CD8-positive, alpha-beta memory T cell (primary cell): ENCODE results near the gene NKAIN4. TPM values are rescaled to one million over a fixed set of nuclear protein-coding genes. Genes with fewer than 3 reads are reported as not detected.
"Not testable (repeated sequence)": the region's sequence is repeated elsewhere in the genome, so short reads cannot be mapped to it uniquely, and the experiment has no call there.

Source experiments
- CTCF ChIA-PET: fragments of 350-600 bp; sonication (Branson Sonifier 250); formaldehyde crosslinking; loops from one replicate; lab custom pipeline; 2021; ENCODE audit warnings: antibody characterized with exemption; lab: Charles Lee
- POLR2A ChIA-PET: fragments of 350-600 bp; sonication (Branson Sonifier 250); formaldehyde crosslinking; loops from one replicate; lab custom pipeline; 2021; ENCODE audit warnings: antibody characterized with exemption; lab: Charles Lee
- DNase-seq, 5 donors: peaks; one replicate each; pipeline versions ENCODE4 v3.0.0 to v3.0.0-alpha.2; 2020 to 2022; ENCODE audit warnings: mixed read lengths in 1 of 5
- H3K27ac ChIP-seq: one replicate; pipeline ENCODE4 v1.7.0; 2013; ENCODE audit warnings: low read depth, mild to moderate bottlenecking, low read length, moderate library complexity
- H3K27me3 ChIP-seq: 2 replicates; pipeline ENCODE4 v1.7.0; 2013; ENCODE audit warnings: low read length, mild to moderate bottlenecking; ENCODE audit not compliant: insufficient read depth, poor library complexity, severe bottlenecking
- H3K36me3 ChIP-seq: 2 replicates; pipeline ENCODE4 v1.7.0; 2013; ENCODE audit warnings: mild to moderate bottlenecking, low read length, moderate library complexity; ENCODE audit not compliant: insufficient read depth
- H3K4me1 ChIP-seq: 2 replicates; pipeline ENCODE4 v1.7.0; 2013; ENCODE audit warnings: mild to moderate bottlenecking, low read length, moderate library complexity; ENCODE audit not compliant: insufficient read depth
- H3K4me3 ChIP-seq: 2 replicates; pipeline ENCODE4 v1.7.0; 2013; ENCODE audit warnings: mild to moderate bottlenecking, low read length
- H3K9me3 ChIP-seq: 2 replicates; pipeline ENCODE4 v1.7.0; 2013; ENCODE audit warnings: mild to moderate bottlenecking, low read length
- H3K27ac Mint-ChIP-seq, 8 donors: one replicate each; pipeline ENCODE4 v1.8.0; 2020 to 2021; ENCODE audit warnings: mixed read lengths in 8 of 8, mild to moderate bottlenecking in 6 of 8, inconsistent platforms in 3 of 8, moderate library complexity in 3 of 8
- H3K27me3 Mint-ChIP-seq, 2 donors: one replicate each; pipeline ENCODE4 v1.8.0; 2020 to 2021; ENCODE audit warnings: mixed read lengths in 2 of 2, mild to moderate bottlenecking in 1 of 2, moderate library complexity in 1 of 2
- H3K36me3 Mint-ChIP-seq, 3 donors: one replicate each; pipeline ENCODE4 v1.8.0; 2020 to 2021; ENCODE audit warnings: mixed read lengths in 3 of 3, inconsistent platforms in 1 of 3, mild to moderate bottlenecking in 1 of 3
- H3K4me1 Mint-ChIP-seq, 3 donors: one replicate each; pipeline ENCODE4 v1.8.0; 2020 to 2021; ENCODE audit warnings: mixed read lengths in 3 of 3, inconsistent platforms in 1 of 3, mild to moderate bottlenecking in 1 of 3
- H3K4me3 Mint-ChIP-seq, 7 donors: one replicate each; pipeline ENCODE4 v1.8.0; 2020 to 2021; ENCODE audit warnings: mixed read lengths in 7 of 7, mild to moderate bottlenecking in 6 of 7, moderate library complexity in 4 of 7, inconsistent platforms in 2 of 7
- H3K9me3 Mint-ChIP-seq, 5 donors: one replicate each; pipeline ENCODE4 v1.8.0; 2020 to 2022; ENCODE audit warnings: mixed read lengths in 5 of 5, mild to moderate bottlenecking in 3 of 5, moderate library complexity in 2 of 5, inconsistent platforms in 1 of 5
- polyA plus RNA-seq: library from polyadenylated mRNA; unstranded; fragments of 300-500 nt; fragmentation: Illumina TruSeq; gene quantifications from one replicate; pipeline ENCODE4 v1.2.3, GENCODE V29; 2021
- total RNA-seq, 2 experiments: library from RNA; stranded (reverse); gene quantifications; one replicate each; pipeline ENCODE4 v1.2.3, GENCODE V29; 2021

The NKAIN4 gene
- total and polyA plus RNA-seq, 3 experiments from 2014 or later: not detected

- POLR2A ChIA-PET: no interaction called here
- Mint-ChIP-seq H3K4me1 (peaks cover 5 to 12% (median 9%) of the 10 kb centered on the region in 3 donors), H3K36me3 (peaks cover 0 to 3% (median 0%) of the 10 kb centered on the region in 3 donors)
Measured at GRCh38 chr20:63255931-63256704, 1.9 kb upstream of the NKAIN4 start.

DNA sequence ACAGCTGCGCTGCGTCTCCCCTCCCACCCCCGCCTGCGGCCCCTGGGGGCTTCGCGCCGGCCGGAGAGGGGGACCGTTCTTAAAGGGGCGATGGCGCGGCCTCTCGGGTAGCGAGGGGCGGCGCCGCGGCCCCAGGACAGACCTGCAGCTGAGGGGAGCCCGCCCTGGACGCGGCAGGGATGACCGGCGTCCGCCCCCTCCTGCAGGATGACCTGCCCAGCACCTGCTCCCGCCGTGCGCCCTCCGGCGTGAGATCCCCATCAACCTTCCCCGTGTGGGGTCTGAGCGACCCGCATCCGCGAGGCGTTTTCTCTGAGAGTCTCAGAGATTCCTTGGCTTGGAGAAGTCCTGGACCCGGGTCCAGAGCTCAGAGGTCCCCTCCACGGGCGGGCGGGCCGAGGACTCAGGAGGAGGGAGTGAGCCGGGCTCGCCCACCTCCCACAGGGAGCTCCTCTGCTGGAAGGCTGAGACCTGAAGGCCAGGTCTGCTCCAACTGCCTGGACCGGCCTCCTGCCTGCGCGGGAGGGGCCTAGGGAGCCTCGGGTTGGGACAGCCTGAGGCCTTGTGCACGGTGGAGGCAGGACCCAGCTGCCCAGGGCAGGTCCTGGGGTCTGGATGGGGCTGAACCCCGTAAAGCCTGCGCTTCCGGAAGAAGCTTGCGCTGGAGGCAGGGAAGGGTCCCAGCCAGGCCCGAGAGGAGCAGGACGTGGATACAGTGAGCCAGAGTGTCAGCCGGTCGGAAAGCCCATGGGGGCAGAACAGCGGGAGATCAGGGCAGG is 532 bp upstream of the NKAIN4 start:
- Mint-ChIP-seq H3K27me3 (peaks cover 33 to 64% of the 10 kb centered on the region in 2 donors), H3K27ac (no peak overlapping the region), H3K36me3 (peaks cover 0 to 3% (median 0%) of the 10 kb centered on the region in 3 donors), H3K4me3 (peak overlapping the region in 3 of 7 donors; percentile 23 to 41 (median 39)), H3K4me1 (peaks cover 5 to 12% (median 9%) of the 10 kb centered on the region in 3 donors), H3K9me3 (no peaks in the 10 kb centered on the region)
- POLR2A ChIA-PET: no interaction called here
- CTCF ChIA-PET: interaction anchor here (2.5 kb wide), 1 partner anchor 32 kb away, joined by 6 read pairs; no protein-coding TSS in a partner anchor
- Histone ChIP-seq H3K9me3 (no peaks in the 10 kb centered on the region), H3K27me3 (peaks cover 25% of the 10 kb centered on the region), H3K4me1 (no peaks in the 10 kb centered on the region), H3K36me3 (no peaks in the 10 kb centered on the region), H3K27ac (no peak overlapping the region), H3K4me3 (no peak overlapping the region)
- DNase-seq: no peak

More at GRCh38 chr20:63255931-63256704, 1.9 kb upstream of the NKAIN4 start:
- Histone ChIP-seq H3K9me3 (no peaks in the 10 kb centered on the region), H3K36me3 (no peaks in the 10 kb centered on the region), H3K27ac (no peak overlapping the region), H3K4me3 (no peak overlapping the region), H3K4me1 (no peaks in the 10 kb centered on the region), H3K27me3 (peaks cover 25% of the 10 kb centered on the region)
- no peak for DNase-seq
- H3K27me3 Mint-ChIP-seq: peaks cover 33 to 54% of the 10 kb centered on the region in 2 donors
- H3K27ac Mint-ChIP-seq: peak overlapping the region in 1 of 8 donors; percentile 56
- CTCF ChIA-PET: interaction anchor here (2.5 kb wide), 1 partner anchor 33 kb away, joined by 6 read pairs; no protein-coding TSS in a partner anchor
- H3K9me3 Mint-ChIP-seq: no peaks in the 10 kb centered on the region
- no peak overlapping the region for H3K4me3 Mint-ChIP-seq

GRCh38 chr20:63253438-63254231 is 628 bp downstream of the NKAIN4 start:
- Mint-ChIP-seq H3K27ac (no peak overlapping the region), H3K36me3 (peaks cover 0 to 3% (median 0%) of the 10 kb centered on the region in 3 donors), H3K9me3 (no peaks in the 10 kb centered on the region), H3K4me3 (peak overlapping the region in 2 of 7 donors; percentile 20 to 32), H3K27me3 (peaks cover 37 to 76% of the 10 kb centered on the region in 2 donors), H3K4me1 (peaks cover 5 to 12% (median 9%) of the 10 kb centered on the region in 3 donors)
- H3K9me3 ChIP-seq: no peaks in the 10 kb centered on the region
- no peaks in the 10 kb centered on the region for H3K36me3 ChIP-seq
- H3K4me3 ChIP-seq: no peak overlapping the region
- no peak overlapping the region for H3K27ac ChIP-seq
- ChIA-PET CTCF (interaction anchor here (2.5 kb wide), 1 partner anchor 31 kb away, joined by 6 read pairs; no protein-coding TSS in a partner anchor), POLR2A (no interaction called here)
- no peak for DNase-seq
- no peaks in the 10 kb centered on the region for H3K4me1 ChIP-seq
- H3K27me3 ChIP-seq: peaks cover 28% of the 10 kb centered on the region

GRCh38 chr20:63253065-63253437 is 1.2 kb downstream of the NKAIN4 start:
- Histone ChIP-seq H3K27ac (no peak overlapping the region), H3K9me3 (no peaks in the 10 kb centered on the region), H3K4me1 (no peaks in the 10 kb centered on the region), H3K27me3 (peaks cover 28% of the 10 kb centered on the region), H3K36me3 (no peaks in the 10 kb centered on the region), H3K4me3 (no peak overlapping the region)
- peaks cover 0 to 3% (median 0%) of the 10 kb centered on the region in 3 donors for H3K36me3 Mint-ChIP-seq
- CTCF ChIA-PET: no interaction called here
- H3K4me3 Mint-ChIP-seq: peak overlapping the region in 5 of 7 donors; percentile 28 to 58 (median 51)
- no peak for DNase-seq
- H3K4me1 Mint-ChIP-seq: peaks cover 5 to 12% (median 9%) of the 10 kb centered on the region in 3 donors
- H3K27me3 Mint-ChIP-seq: peaks cover 38 to 77% of the 10 kb centered on the region in 2 donors
- POLR2A ChIA-PET: no interaction called here
- H3K27ac Mint-ChIP-seq: peak overlapping the region in 1 of 8 donors; percentile 59
- no peaks in the 10 kb centered on the region for H3K9me3 Mint-ChIP-seq

- POLR2A ChIA-PET: no interaction called here
- H3K36me3 Mint-ChIP-seq: peaks cover 0 to 3% (median 0%) of the 10 kb centered on the region in 3 donors
- H3K4me1 ChIP-seq: no peaks in the 10 kb centered on the region
- peaks cover 28% of the 10 kb centered on the region for H3K27me3 ChIP-seq
- no peaks in the 10 kb centered on the region for H3K9me3 Mint-ChIP-seq
- CTCF ChIA-PET: no interaction called here
- no peak overlapping the region for H3K27ac Mint-ChIP-seq
- DNase-seq: no peak
- peaks cover 36 to 72% of the 10 kb centered on the region in 2 donors for H3K27me3 Mint-ChIP-seq
- no peaks in the 10 kb centered on the region for H3K36me3 ChIP-seq
- H3K9me3 ChIP-seq: no peaks in the 10 kb centered on the region
- no peak overlapping the region for H3K27ac ChIP-seq
- H3K4me3 Mint-ChIP-seq: no peak overlapping the region
- H3K4me1 Mint-ChIP-seq: peaks cover 5 to 12% (median 9%) of the 10 kb centered on the region in 3 donors
- no peak overlapping the region for H3K4me3 ChIP-seq
Measured at GRCh38 chr20:63252284-63252711, 2.0 kb downstream of the NKAIN4 start.

- CTCF ChIA-PET, H3K4me1 ChIP-seq, H3K36me3 ChIP-seq, H3K4me3 ChIP-seq, H3K36me3 Mint-ChIP-seq, H3K9me3 ChIP-seq, POLR2A ChIA-PET, H3K27ac ChIP-seq, DNase-seq, H3K4me3 Mint-ChIP-seq, H3K9me3 Mint-ChIP-seq: not testable (repeated sequence)
- H3K4me1 Mint-ChIP-seq: peaks cover 5 to 16% (median 9%) of the 10 kb centered on the region in 3 donors
- H3K27ac Mint-ChIP-seq: peak overlapping the region in 1 of 8 donors; percentile 14
- peaks cover 35 to 63% of the 10 kb centered on the region in 2 donors for H3K27me3 Mint-ChIP-seq
- H3K27me3 ChIP-seq: peaks cover 28% of the 10 kb centered on the region
Measured at GRCh38 chr20:63251350-63251749, 2.9 kb downstream of the NKAIN4 start.

- no peaks in the 10 kb centered on the region for H3K36me3 ChIP-seq
- POLR2A ChIA-PET: no interaction called here
- H3K27me3 ChIP-seq: peaks cover 14% of the 10 kb centered on the region
- Mint-ChIP-seq H3K27me3 (peaks cover 31 to 54% of the 10 kb centered on the region in 2 donors), H3K9me3 (no peaks in the 10 kb centered on the region), H3K36me3 (no peaks in the 10 kb centered on the region), H3K4me1 (peaks cover 5 to 12% (median 5%) of the 10 kb centered on the region in 3 donors), H3K4me3 (no peak overlapping the region), H3K27ac (no peak overlapping the region)
- H3K4me1 ChIP-seq: no peaks in the 10 kb centered on the region
- H3K4me3 ChIP-seq: no peak overlapping the region
- CTCF ChIA-PET: no interaction called here
- H3K27ac ChIP-seq: no peak overlapping the region
- no peaks in the 10 kb centered on the region for H3K9me3 ChIP-seq
- DNase-seq: no peak
Measured at GRCh38 chr20:63249891-63250290, 4.4 kb downstream of the NKAIN4 start.
